ENCODE measurements around the gene RGR.
A peak's percentile ranks its signal among the peaks of the same experiment; 100 is the strongest.

The RGR gene

GRCh38 chr10:84224411-84225028, 20.3 kb upstream of the RGR start:
- Histone ChIP-seq H3K27me3 (replicated peaks; ENCODE audit: control insufficient read depth, insufficient read depth, low read length) (peaks cover 36% of the 10 kb centered on the region), H3K9ac (ENCODE audit: low read length) (no peak overlapping the region)
- DNase-seq (ENCODE audit: low read depth), result peak; percentile 4

GRCh38 chr10:84225427-84226173, 19.3 kb upstream of the RGR start, which contains the start of gene LRIT2:
Gene LRIT2, minus strand, starts transcription at chr10:84225544. Its CDS starts 24 bp downstream, at chr10:84225520.
- peaks cover 8% of the 10 kb centered on the region for H3K4me1 ChIP-seq (ENCODE audit: control insufficient read depth, insufficient read depth, low read length)
- no peak within 1 kb of the TSS for H3K4me3 ChIP-seq (ENCODE audit: low read length)
- DNase-seq (ENCODE audit: low read depth), result peak; percentile 49
- H3K36me3 ChIP-seq (ENCODE audit: control insufficient read depth, insufficient read depth, low read length, severe bottlenecking), result no peaks in the 10 kb centered on the region
- H3K9ac ChIP-seq (ENCODE audit: low read length), result no peak within 1 kb of the TSS
- peaks cover 30% of the 10 kb centered on the region for H3K27me3 ChIP-seq (replicated peaks; ENCODE audit: control insufficient read depth, insufficient read depth, low read length)
- no peaks in the 10 kb centered on the region for H3K9me3 ChIP-seq (ENCODE audit: control insufficient read depth, low read length)

More at GRCh38 chr10:84224411-84225028, 20.3 kb upstream of the RGR start:
- no peak overlapping the region for H3K4me3 ChIP-seq (ENCODE audit: low read length)
- no peaks in the 10 kb centered on the region for H3K36me3 ChIP-seq (ENCODE audit: control insufficient read depth, insufficient read depth, low read length, severe bottlenecking)
- peaks cover 3% of the 10 kb centered on the region for H3K9me3 ChIP-seq (ENCODE audit: control insufficient read depth, low read length)
- H3K4me1 ChIP-seq (ENCODE audit: control insufficient read depth, insufficient read depth, low read length), result no peaks in the 10 kb centered on the region

- Histone ChIP-seq H3K9me3 (ENCODE audit: control insufficient read depth, low read length) (no peaks in the 10 kb centered on the region), H3K36me3 (ENCODE audit: control insufficient read depth, insufficient read depth, low read length, severe bottlenecking) (no peaks in the 10 kb centered on the region), H3K4me1 (ENCODE audit: control insufficient read depth, insufficient read depth, low read length) (peaks cover 13% of the 10 kb centered on the region), H3K9ac (ENCODE audit: low read length) (no peak overlapping the region), H3K4me3 (ENCODE audit: low read length) (no peak overlapping the region), H3K27me3 (replicated peaks; ENCODE audit: control insufficient read depth, insufficient read depth, low read length) (peaks cover 35% of the 10 kb centered on the region)
- DNase-seq (ENCODE audit: low read depth), result no peak
Observed at GRCh38 chr10:84226616-84227015, 18.2 kb upstream of the RGR start.

GRCh38 chr10:84227810-84228209, 17.0 kb upstream of the RGR start:
- Histone ChIP-seq H3K4me3 (ENCODE audit: low read length) (no peak overlapping the region), H3K27me3 (replicated peaks; ENCODE audit: control insufficient read depth, insufficient read depth, low read length) (peaks cover 37% of the 10 kb centered on the region), H3K4me1 (ENCODE audit: control insufficient read depth, insufficient read depth, low read length) (peaks cover 13% of the 10 kb centered on the region), H3K36me3 (ENCODE audit: control insufficient read depth, insufficient read depth, low read length, severe bottlenecking) (no peaks in the 10 kb centered on the region), H3K9me3 (ENCODE audit: control insufficient read depth, low read length) (no peaks in the 10 kb centered on the region), H3K9ac (ENCODE audit: low read length) (no peak overlapping the region)
- no peak for DNase-seq (ENCODE audit: low read depth)

GRCh38 chr10:84230359-84230758, 14.5 kb upstream of the RGR start:
- H3K27me3 ChIP-seq (replicated peaks; ENCODE audit: control insufficient read depth, insufficient read depth, low read length), result peaks cover 35% of the 10 kb centered on the region
- peaks cover 13% of the 10 kb centered on the region for H3K4me1 ChIP-seq (ENCODE audit: control insufficient read depth, insufficient read depth, low read length)
- DNase-seq (ENCODE audit: low read depth), result no peak
- H3K9me3 ChIP-seq (ENCODE audit: control insufficient read depth, low read length), result no peaks in the 10 kb centered on the region
- no peak overlapping the region for H3K4me3 ChIP-seq (ENCODE audit: low read length)
- no peak overlapping the region for H3K9ac ChIP-seq (ENCODE audit: low read length)
- no peaks in the 10 kb centered on the region for H3K36me3 ChIP-seq (ENCODE audit: control insufficient read depth, insufficient read depth, low read length, severe bottlenecking)

- peaks cover 13% of the 10 kb centered on the region for H3K4me1 ChIP-seq (ENCODE audit: control insufficient read depth, insufficient read depth, low read length)
- peaks cover 28% of the 10 kb centered on the region for H3K27me3 ChIP-seq (replicated peaks; ENCODE audit: control insufficient read depth, insufficient read depth, low read length)
- no peak overlapping the region for H3K9ac ChIP-seq (ENCODE audit: low read length)
- DNase-seq (ENCODE audit: low read depth), result no peak
- no peaks in the 10 kb centered on the region for H3K36me3 ChIP-seq (ENCODE audit: control insufficient read depth, insufficient read depth, low read length, severe bottlenecking)
- no peak overlapping the region for H3K4me3 ChIP-seq (ENCODE audit: low read length)
- no peaks in the 10 kb centered on the region for H3K9me3 ChIP-seq (ENCODE audit: control insufficient read depth, low read length)
Observed at GRCh38 chr10:84232376-84232775, 12.5 kb upstream of the RGR start.

- Histone ChIP-seq H3K9ac (ENCODE audit: low read length) (no peak overlapping the region), H3K4me1 (ENCODE audit: control insufficient read depth, insufficient read depth, low read length) (peaks cover 13% of the 10 kb centered on the region), H3K4me3 (ENCODE audit: low read length) (no peak overlapping the region), H3K9me3 (ENCODE audit: control insufficient read depth, low read length) (no peaks in the 10 kb centered on the region), H3K27me3 (replicated peaks; ENCODE audit: control insufficient read depth, insufficient read depth, low read length) (peaks cover 28% of the 10 kb centered on the region), H3K36me3 (ENCODE audit: control insufficient read depth, insufficient read depth, low read length, severe bottlenecking) (no peaks in the 10 kb centered on the region)
- no peak for DNase-seq (ENCODE audit: low read depth)
Observed at GRCh38 chr10:84233940-84234339, 10.9 kb upstream of the RGR start.

GRCh38 chr10:84234479-84234878, 10.4 kb upstream of the RGR start:
- no peak overlapping the region for H3K4me3 ChIP-seq (ENCODE audit: low read length)
- no peaks in the 10 kb centered on the region for H3K36me3 ChIP-seq (ENCODE audit: control insufficient read depth, insufficient read depth, low read length, severe bottlenecking)
- H3K9ac ChIP-seq (ENCODE audit: low read length), result no peak overlapping the region
- H3K4me1 ChIP-seq (ENCODE audit: control insufficient read depth, insufficient read depth, low read length), result peaks cover 13% of the 10 kb centered on the region
- H3K9me3 ChIP-seq (ENCODE audit: control insufficient read depth, low read length), result no peaks in the 10 kb centered on the region
- no peak for DNase-seq (ENCODE audit: low read depth)
- H3K27me3 ChIP-seq (replicated peaks; ENCODE audit: control insufficient read depth, insufficient read depth, low read length), result peaks cover 33% of the 10 kb centered on the region

GRCh38 chr10:84235096-84235495, 9.8 kb upstream of the RGR start:
- no peaks in the 10 kb centered on the region for H3K9me3 ChIP-seq (ENCODE audit: control insufficient read depth, low read length)
- peaks cover 10% of the 10 kb centered on the region for H3K4me1 ChIP-seq (ENCODE audit: control insufficient read depth, insufficient read depth, low read length)
- no peaks in the 10 kb centered on the region for H3K36me3 ChIP-seq (ENCODE audit: control insufficient read depth, insufficient read depth, low read length, severe bottlenecking)
- no peak overlapping the region for H3K4me3 ChIP-seq (ENCODE audit: low read length)
- peaks cover 36% of the 10 kb centered on the region for H3K27me3 ChIP-seq (replicated peaks; ENCODE audit: control insufficient read depth, insufficient read depth, low read length)
- H3K9ac ChIP-seq (ENCODE audit: low read length), result no peak overlapping the region
- no peak for DNase-seq (ENCODE audit: low read depth)

GRCh38 chr10:84236807-84237198, 8.1 kb upstream of the RGR start:
- peaks cover 33% of the 10 kb centered on the region for H3K27me3 ChIP-seq (replicated peaks; ENCODE audit: control insufficient read depth, insufficient read depth, low read length)
- no peaks in the 10 kb centered on the region for H3K4me1 ChIP-seq (ENCODE audit: control insufficient read depth, insufficient read depth, low read length)
- no peak for DNase-seq (ENCODE audit: low read depth)
- no peak overlapping the region for H3K4me3 ChIP-seq (ENCODE audit: low read length)
- no peaks in the 10 kb centered on the region for H3K9me3 ChIP-seq (ENCODE audit: control insufficient read depth, low read length)
- no peak overlapping the region for H3K9ac ChIP-seq (ENCODE audit: low read length)
- H3K36me3 ChIP-seq (ENCODE audit: control insufficient read depth, insufficient read depth, low read length, severe bottlenecking), result no peaks in the 10 kb centered on the region

- Histone ChIP-seq H3K9ac (ENCODE audit: low read length) (no peak overlapping the region), H3K36me3 (ENCODE audit: control insufficient read depth, insufficient read depth, low read length, severe bottlenecking) (no peaks in the 10 kb centered on the region), H3K4me1 (ENCODE audit: control insufficient read depth, insufficient read depth, low read length) (no peaks in the 10 kb centered on the region), H3K27me3 (replicated peaks; ENCODE audit: control insufficient read depth, insufficient read depth, low read length) (peaks cover 29% of the 10 kb centered on the region), H3K4me3 (ENCODE audit: low read length) (no peak overlapping the region), H3K9me3 (ENCODE audit: control insufficient read depth, low read length) (no peaks in the 10 kb centered on the region)
- DNase-seq (ENCODE audit: low read depth), result no peak
Observed at GRCh38 chr10:84237199-84238051, 7.4 kb upstream of the RGR start.
